Left lung (tissue), 10 donors: ENCODE measurements around the gene CDKN2AIP. TPM values are rescaled to one million over a fixed set of nuclear protein-coding genes. Genes with fewer than 3 reads are reported as not detected.
"Not testable (repeated sequence)": the region's sequence is repeated elsewhere in the genome, so short reads cannot be mapped to it uniquely, and the experiment has no call there.

Experiments used
- ATAC-seq: fragments of 200-7000 bp; cut with Tn5 transposase; one replicate; pipeline ENCODE4 v1.9.1; 2020; ENCODE audit warnings: moderate library complexity
- DNase-seq, 4 donors: peaks; one replicate each; pipeline ENCODE4 v3.0.0-alpha.2; 2013 to 2020
- H3K27ac ChIP-seq, 2 donors: fragments of 200-600 bp; sonication (generic) in 1 of 2; one replicate each; pipeline versions ENCODE4 v1.5.0 to v1.8.0; 2020 to 2021
- H3K27me3 ChIP-seq, 2 donors: fragments of 200-600 bp; sonication (generic) in 1 of 2; one replicate each; pipeline versions ENCODE4 v1.5.0 to v1.8.0; 2020 to 2021
- H3K36me3 ChIP-seq, 2 donors: fragments of 200-600 bp; sonication (generic) in 1 of 2; one replicate each; pipeline versions ENCODE4 v1.5.0 to v1.8.0; 2020 to 2021
- H3K4me1 ChIP-seq, 2 donors: fragments of 200-600 bp; one replicate each; pipeline ENCODE4 v1.8.0; 2021
- H3K4me3 ChIP-seq, 2 donors: fragments of 200-600 bp; sonication (generic) in 1 of 2; one replicate each; pipeline versions ENCODE4 v1.5.0 to v1.8.0; 2020 to 2021; ENCODE audit warnings: mild to moderate bottlenecking in 1 of 2
- H3K9me3 ChIP-seq, 2 donors: fragments of 200-600 bp; sonication (generic) in 1 of 2; one replicate each; pipeline versions ENCODE4 v1.5.0 to v1.8.0; 2020 to 2021
- CTCF ChIP-seq, 2 donors: fragments of 200-600 bp; sonication (generic) in 1 of 2; IDR thresholded peaks; one replicate each; pipeline versions ENCODE4 v1.5.0 to v1.8.0; 2021; ENCODE audit warnings: antibody characterized with exemption in 2 of 2
- intact Hi-C, 2 donors: fragments of 100-400 bp; cut with DNase I; formaldehyde crosslinking; loops; one replicate each; pipeline versions ENCODE4 v1.11.2 to v1.14.2; 2022
- polyA plus RNA-seq, 6 donors: library from polyadenylated mRNA; unstranded; fragments of 120-200 nt; gene quantifications; one replicate each; pipeline ENCODE4 v1.2.1, GENCODE V29; 2013; ENCODE audit not compliant: insufficient read length in 6 of 6
- total RNA-seq, 2 donors: library from RNA; stranded (reverse); fragmentation: NEBNext Ultra II Directional; extraction: Animal tissue kit (Norgen Biotek cat#: 25700); gene quantifications; one replicate each; pipeline ENCODE4 v1.2.1, GENCODE V29; 2021
- donor health status: DM: no; HTN: yes; CAD: no.
- donor health status: DM: no; HTN: no; CAD: no.

Gene CDKN2AIP
- total and polyA plus RNA-seq, 8 donors: 10.1 to 33.3 (median 30.5) TPM

GRCh38 chr4:183430317-183430993 lies 14.0 kb upstream of the CDKN2AIP start:
- no peak for TF ChIP-seq CTCF (IDR thresholded peaks at IDR 0.05)
- H3K4me1 ChIP-seq: peaks cover 0 to 7% of the 10 kb centered on the region in 2 donors
- no peaks in the 10 kb centered on the region for H3K27me3 ChIP-seq
- no peaks in the 10 kb centered on the region for H3K9me3 ChIP-seq
- ATAC-seq (peak; percentile 81), DNase-seq (peak in 1 of 4 donors; percentile 55)
- intact Hi-C loops: no loop called here
- no peak overlapping the region for H3K4me3 ChIP-seq
- peak overlapping the region in 1 of 2 donors; percentile 60 for H3K27ac ChIP-seq
- no peaks in the 10 kb centered on the region for H3K36me3 ChIP-seq

GRCh38 chr4:183430994-183431347 lies 13.5 kb upstream of the CDKN2AIP start:
- DNase-seq (no peak), ATAC-seq (no peak)

GRCh38 chr4:183431614-183432013 lies 12.8 kb upstream of the CDKN2AIP start:
- DNase-seq (no peak), ATAC-seq (no peak)
- H3K4me3 ChIP-seq: no peak overlapping the region
- H3K27ac ChIP-seq: no peak overlapping the region
- H3K9me3 ChIP-seq: no peaks in the 10 kb centered on the region
- no peaks in the 10 kb centered on the region for H3K27me3 ChIP-seq
- TF ChIP-seq CTCF (IDR thresholded peaks at IDR 0.05): no peak
- H3K36me3 ChIP-seq: no peaks in the 10 kb centered on the region
- H3K4me1 ChIP-seq: peaks cover 0 to 7% of the 10 kb centered on the region in 2 donors
- intact Hi-C loops: no loop called here

More at GRCh38 chr4:183430994-183431347, 13.5 kb upstream of the CDKN2AIP start:
- Histone ChIP-seq H3K27ac (peak overlapping the region in 1 of 2 donors; percentile 60), H3K9me3 (no peaks in the 10 kb centered on the region), H3K4me3 (no peak overlapping the region), H3K36me3 (no peaks in the 10 kb centered on the region), H3K27me3 (no peaks in the 10 kb centered on the region), H3K4me1 (peaks cover 0 to 7% of the 10 kb centered on the region in 2 donors)
- TF ChIP-seq CTCF (IDR thresholded peaks at IDR 0.05): no peak
- intact Hi-C loops: no loop called here

GRCh38 chr4:183433183-183433582 lies 11.3 kb upstream of the CDKN2AIP start:
- H3K27me3 ChIP-seq, H3K36me3 ChIP-seq, intact Hi-C loops, H3K4me3 ChIP-seq, H3K9me3 ChIP-seq, H3K27ac ChIP-seq, ATAC-seq, H3K4me1 ChIP-seq, DNase-seq: not testable (repeated sequence)

GRCh38 chr4:183434264-183434663 lies 10.2 kb upstream of the CDKN2AIP start:
- DNase-seq (no peak), ATAC-seq (no peak)
- H3K4me1 ChIP-seq: peaks cover 0 to 7% of the 10 kb centered on the region in 2 donors
- no peak for TF ChIP-seq CTCF (IDR thresholded peaks at IDR 0.05)
- H3K4me3 ChIP-seq: no peak overlapping the region
- intact Hi-C loops: no loop called here
- no peaks in the 10 kb centered on the region for H3K27me3 ChIP-seq
- H3K9me3 ChIP-seq: no peaks in the 10 kb centered on the region
- H3K36me3 ChIP-seq: no peaks in the 10 kb centered on the region
- no peak overlapping the region for H3K27ac ChIP-seq
